GM18858 (cell line): ENCODE results near the gene ATP8B3.

Experiments
- ATAC-seq: cut with Tn5 transposase; IDR thresholded peaks from one replicate; pipeline ENCODE4 v1.9.1; 2021; ENCODE audit not compliant: unreplicated experiment

The ATP8B3 gene

DNA sequence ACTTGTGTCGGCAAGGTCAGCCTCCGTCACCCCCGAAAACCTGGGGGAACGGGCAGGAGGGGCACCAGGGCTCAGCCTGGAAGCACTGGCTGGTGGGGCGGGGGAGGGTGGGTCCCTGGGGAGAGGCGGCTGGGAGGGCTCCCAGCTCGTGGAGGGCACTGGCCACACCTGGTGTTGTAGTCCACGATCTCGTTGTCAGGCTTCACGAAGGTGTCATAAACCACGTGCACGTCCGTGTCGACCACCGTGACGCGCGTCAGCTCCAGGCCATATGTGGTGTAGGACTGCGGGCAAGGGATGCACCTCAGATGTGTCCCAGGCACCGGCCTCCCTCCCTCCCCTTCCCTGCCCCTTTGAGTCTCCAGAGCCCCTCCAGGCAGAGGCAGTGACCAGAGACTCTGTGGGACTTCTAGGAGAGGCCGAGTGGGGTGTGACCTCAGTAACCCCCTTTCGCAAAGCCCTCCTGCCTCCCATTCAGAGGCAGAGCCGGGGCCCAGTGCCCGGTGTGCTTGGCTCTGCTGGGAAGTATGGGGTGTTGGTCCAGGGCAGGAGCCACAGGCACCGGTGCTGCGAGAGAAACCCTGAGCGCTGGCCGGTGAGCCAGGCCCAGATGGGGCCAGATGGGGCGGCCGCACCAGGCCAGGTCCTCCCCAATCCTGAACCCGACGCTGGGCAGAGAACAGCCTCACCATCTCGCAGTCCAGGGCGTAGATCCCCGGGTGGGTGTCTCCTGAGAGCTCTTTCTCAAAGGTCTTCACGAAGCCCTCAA is 4.6 kb upstream of the ATP8B3 start:
- ATAC-seq = no peak

DNA sequence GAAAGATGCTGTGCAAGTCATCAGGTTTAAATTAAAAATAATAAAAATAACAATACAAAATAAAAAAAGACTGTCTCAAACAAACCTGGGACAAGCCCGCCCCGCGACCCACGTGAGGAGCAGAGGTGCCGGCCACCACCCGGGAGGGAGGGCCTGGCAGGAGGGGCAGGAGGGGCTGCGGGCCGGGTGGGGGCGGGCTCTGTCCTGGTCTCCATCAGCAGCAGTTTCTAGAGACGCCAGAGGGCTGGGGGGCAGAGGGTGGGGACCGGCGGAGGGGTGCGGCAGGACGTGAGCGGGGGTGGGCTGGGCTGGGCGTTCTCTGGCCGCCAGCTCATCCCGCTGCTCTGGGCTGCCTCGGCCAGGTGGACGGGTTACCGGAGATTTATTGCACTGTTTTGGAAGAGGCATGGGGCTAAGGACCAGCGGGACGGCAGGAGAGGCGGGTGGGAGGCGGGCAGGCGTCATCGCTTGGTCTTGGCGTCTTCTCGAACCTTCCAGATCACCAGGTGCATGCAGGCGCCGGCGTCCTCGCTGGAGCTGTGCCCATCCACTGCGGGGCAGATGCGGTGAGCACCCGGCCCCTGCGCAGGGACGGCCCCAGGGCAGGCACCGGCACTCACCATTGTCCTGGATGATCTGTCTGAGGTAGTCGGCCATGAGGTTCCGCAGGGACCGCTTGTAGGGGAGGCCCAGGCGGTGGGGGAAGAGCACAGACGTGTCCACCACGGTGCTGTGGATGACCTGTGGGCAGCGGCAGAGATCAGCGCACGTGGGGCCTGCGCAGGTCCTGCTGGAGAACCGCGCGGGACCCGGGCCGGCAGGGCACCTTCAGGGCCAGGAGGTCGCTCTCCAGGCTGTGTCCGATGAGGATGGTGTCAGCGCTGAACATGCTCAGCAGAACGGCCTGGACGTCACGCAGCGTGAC is 3.8 kb upstream of the ATP8B3 start:
- ATAC-seq = no peak

DNA sequence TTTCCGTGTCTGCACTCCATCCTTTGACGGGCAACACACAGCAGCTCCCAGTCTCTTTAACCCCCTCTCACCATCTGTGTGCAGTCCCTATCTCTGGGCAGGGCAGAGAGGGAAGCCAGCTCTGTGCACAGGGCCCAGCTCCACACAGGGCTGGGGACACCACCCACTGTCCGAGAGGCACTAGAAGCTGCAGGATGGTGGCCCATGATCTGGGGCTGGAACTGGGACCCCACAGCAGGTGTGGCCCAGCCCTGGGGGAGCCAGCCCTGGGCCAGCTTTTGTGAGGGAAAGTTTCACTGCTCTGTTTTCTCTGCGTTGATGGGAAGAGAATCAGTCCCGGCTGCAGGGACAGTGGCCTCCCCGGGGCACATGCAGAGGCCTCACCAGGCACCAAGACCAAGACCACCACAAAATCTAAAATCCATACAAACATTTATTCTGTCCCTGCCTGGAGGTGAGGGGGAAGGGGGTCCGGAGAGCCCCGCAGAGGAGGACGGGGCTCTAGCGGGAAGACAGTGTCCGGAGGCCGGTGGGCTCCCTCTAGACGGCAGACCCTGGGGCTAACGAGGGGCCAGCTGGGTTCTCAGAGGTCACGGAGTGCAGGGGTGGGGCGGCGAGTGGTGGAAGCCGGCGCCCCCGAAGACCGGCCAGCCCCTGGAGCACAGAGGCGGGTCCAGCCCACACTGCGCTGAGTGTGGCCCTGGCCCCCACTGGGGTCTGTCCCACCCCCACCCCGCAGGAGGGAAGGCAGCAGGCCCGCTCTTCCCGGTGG is 2.9 kb upstream of the ATP8B3 start:
- ATAC-seq = no peak

DNA sequence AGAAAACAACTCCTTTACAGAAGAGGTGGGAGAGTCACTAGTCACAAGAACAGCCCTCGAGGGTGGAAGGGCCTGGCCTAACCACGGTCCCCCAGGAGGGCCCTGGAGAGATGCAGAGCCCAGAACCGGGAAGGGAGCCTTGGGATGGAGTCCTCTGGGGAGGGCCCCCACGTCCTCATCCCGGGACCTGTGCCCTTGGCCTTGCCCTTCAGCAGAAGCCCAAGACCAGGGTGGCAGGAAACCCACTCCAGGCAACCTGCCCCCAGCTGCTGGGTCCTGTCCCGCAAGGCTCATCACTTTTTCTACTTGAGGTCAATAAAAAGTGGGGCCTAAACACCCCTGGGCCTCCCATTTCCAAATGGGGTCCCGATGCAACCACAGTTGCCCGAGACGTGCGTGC is 2.3 kb upstream of the ATP8B3 start:
- ATAC-seq = no peak

DNA sequence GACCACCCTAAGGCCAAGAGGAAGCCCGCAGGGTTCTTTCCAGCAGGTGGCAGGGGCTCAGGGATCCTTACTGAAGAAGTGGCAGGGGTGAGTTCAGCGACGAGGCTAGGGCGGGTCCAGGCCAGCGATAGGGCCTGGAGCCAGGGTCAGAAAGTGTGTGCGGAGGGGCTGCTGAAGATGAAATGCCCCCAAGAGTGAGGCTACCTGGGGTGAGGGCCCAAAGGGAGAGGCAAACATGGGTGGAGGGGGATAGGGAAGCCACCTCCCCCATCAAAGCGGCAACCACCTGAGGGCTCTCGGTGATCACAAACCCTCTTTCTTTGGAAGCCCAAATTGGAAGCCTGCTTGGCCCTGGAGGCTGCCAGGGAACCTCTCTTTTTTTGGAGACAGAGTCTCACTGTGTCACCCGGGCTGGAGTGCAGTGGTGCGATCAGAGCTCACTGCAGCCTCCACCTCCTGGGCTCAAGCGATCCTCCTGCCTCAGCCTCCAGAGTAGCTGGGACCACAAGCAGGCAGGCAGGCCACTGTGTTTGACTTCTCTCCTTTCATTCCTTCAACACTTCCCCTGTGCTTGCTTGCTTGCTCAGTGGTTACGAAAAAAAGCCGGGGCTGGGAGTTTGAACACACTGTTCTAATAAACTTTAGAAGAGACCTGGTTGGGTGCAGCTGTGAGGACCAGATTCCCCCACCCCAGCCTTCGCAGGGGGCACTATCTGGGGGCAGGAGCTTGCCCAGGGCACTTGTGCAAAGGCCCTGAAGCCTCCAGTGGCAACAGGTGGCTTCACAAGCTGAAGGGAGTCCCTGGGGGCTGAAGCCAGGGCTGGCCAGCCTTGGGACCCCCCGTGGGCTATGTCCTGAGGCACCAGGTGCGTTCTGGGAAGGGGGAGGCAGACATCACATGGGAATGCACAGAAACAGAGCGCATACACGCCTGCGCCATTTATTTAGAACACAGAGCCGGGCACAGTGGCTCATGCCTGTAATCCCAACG is 1.4 kb upstream of the ATP8B3 start:
- ATAC-seq = no peak

DNA sequence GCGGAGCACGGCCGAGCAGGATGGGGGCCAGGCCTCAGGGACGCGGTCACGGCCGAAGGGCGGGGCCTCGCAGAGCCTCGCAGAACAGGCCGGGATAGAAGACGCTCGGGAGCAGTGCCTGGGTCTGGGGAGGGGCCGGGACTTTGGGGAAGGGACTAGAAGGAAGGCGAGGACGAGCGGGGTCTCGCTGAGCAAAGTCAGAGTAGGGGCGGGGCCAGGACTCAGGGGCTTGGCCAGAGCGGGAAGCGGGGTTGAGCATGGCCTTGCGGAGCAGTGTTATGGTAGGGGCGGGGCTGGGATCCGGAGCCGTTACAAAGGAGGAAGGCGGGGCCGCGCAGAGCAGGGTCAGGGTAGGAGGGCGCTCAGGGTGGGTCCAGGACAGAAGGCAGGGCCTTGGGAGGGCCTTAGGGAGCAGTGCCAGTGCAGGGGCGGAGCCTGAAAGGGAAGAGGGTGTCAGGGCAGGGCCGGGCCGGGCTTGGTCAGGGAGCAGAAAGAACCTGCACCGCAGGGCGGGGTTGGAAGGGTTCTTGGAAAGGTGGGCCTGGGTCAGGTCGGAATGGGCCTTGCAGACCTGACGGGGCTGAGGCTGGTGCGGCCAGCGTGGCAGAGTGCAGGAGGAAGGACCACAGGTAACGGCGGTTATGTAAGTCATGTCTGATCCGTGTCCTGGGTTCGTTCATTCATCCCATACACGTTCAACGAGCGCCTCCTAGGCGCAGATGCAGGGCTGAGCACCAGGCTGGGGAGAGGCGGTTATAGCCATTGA is 533 bp upstream of the ATP8B3 start:
- peak; percentile 61 for ATAC-seq

DNA sequence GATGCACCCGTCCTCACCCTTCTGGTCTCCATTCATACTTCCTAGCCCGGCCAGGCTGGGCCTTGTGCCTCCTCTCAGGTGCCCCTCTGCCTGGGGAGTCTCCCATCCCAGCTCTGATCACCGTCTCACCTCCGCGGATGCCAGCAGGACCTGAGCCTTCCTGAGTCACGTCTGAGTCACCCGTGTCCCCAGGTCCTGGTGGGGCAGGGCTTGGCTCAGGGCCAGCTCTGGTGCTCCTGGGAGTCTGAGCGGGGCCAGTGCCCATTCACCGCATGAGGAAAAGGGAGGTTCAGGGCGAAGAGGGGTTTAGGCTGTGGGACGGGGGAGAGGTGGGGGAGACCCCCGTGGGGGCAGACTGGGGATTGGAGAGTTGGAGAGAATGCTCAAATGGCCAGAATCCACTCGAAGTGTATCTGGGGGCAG is 593 bp downstream of the ATP8B3 start:
- no peak for ATAC-seq

DNA sequence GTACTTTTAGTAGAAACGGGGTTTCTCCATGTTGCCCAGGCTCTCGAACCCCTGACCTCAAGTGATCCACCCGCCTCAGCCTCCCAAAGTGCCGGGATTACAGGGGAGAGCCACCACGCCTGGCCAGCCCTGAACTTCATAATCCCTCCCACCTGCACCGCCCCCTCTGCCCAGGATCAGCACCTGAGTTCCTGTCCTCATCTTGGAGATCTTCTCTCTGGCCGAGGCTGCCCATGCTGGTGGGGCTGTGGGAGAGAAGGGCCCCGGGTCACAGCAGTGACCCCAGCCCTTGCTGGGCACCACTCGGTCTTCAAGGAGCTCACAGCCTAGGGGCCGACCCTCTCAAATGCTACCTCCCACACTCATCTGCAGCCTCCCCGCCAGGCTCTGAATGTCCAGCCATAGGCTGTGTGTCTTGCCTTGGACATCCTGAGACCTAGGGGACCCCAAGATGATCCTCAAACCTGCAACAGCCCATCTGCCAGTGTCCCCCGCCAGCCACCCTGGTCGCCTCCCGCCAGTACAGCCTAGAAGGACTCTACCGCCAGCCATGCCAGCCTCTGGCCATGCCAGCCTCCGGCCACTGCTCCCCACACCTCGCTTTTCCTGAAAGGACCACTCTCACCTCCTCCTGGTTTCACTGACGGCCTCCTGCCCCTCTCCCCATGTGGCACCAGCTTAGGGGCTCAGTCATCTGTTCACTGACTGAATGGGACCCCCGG is 1.5 kb downstream of the ATP8B3 start:
- ATAC-seq = no peak

DNA sequence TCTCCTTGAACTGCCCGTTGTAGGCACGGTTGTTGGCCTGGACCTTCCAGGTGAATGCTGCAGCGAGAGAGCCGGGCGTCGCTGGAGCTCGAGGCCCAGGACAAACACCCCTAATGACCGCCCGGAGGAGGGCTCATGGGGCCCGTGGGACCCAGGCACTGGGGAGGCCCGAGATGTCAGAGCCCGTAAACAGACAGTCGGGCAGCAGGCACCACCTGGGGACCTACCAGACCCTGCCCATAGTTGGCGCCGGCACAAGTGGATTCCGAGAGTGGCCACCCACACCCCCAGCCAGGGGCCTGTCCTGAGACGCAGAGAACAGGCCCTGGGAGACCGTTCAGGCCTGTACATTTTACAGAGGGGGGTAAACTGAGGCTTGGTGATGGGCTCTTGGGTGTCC is 2.4 kb downstream of the ATP8B3 start:
- no peak for ATAC-seq

DNA sequence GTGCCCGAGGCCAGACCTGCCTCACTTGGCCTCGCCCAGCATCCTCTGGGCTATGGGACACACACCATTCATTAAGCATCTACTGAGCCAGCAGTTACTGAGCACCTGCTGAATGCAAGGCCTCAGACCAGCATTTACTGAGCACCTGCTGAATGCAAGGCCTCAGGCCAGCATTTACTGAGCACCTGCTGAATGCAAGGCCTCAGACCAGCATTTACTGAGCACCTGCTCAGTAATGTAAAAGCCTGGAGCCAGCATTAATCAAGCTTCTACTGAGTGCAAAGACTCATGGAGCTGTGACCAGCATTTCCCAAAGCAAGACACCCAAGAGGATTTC is 3.7 kb downstream of the ATP8B3 start:
- ATAC-seq = no peak

DNA sequence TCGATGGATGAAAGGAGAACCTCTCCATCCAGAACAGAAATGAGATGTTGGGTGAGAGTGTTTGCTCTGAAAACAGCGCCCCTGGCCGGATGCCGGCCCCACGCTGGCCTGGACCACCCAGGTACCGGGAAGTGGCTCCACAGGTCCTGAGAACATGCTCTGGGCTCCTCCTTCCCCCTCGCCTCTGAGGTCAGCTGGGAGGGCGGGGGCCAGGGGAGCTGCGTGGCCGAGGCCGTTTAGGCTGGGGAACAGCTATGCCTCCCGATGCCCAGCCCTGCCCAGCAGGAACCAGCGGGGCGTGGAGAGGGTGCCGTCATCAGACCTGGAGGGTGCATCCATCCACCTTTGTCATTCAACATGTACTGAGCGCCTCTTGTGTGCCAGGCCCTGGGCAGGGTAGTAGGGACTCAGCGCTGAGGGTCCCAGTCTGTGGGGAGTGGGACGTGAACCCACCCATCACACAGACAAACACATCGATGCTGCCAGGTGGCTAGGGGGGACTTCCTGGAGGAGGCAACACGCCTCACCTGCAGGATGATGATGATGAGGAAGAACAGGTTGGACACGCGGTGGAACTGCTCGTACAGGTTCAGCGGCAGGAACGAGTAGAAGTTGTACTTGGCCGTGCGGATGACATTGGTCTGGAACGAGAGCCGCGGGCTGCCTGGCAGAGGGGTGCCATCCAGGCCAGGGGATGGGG is 4.2 kb downstream of the ATP8B3 start:
- no peak for ATAC-seq

DNA sequence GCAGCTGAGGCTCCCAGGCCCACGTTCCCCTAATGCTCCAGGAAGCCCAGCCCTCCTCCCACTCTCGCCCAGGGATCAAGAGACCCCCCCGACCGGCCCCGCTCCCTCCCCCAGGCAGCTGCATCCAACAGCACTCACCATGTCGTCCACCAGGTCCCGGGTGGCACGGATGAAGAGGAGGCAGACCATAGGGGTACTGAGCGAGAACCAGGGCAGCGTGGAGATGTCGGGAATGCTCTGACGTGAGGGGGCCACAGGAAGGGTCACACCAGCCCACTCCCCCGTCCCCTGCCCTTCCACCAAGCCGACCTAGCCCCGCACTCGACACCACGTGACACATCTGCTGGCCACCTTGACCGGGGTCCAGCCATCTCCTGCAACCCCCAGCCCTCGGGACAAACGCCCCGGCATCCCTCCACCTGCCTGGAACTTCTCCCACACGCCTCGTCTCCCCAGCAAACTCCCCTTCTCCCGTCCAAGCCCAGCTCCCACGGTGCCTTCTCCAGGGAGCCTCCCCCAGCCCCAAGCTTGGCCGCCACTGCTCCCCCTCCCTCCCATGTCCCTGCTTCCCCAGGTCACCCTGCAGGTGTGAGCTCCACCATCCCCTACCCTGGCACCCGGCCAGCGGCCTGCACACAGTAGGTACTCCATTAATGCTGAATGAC is 4.9 kb downstream of the ATP8B3 start:
- ATAC-seq = no peak

DNA sequence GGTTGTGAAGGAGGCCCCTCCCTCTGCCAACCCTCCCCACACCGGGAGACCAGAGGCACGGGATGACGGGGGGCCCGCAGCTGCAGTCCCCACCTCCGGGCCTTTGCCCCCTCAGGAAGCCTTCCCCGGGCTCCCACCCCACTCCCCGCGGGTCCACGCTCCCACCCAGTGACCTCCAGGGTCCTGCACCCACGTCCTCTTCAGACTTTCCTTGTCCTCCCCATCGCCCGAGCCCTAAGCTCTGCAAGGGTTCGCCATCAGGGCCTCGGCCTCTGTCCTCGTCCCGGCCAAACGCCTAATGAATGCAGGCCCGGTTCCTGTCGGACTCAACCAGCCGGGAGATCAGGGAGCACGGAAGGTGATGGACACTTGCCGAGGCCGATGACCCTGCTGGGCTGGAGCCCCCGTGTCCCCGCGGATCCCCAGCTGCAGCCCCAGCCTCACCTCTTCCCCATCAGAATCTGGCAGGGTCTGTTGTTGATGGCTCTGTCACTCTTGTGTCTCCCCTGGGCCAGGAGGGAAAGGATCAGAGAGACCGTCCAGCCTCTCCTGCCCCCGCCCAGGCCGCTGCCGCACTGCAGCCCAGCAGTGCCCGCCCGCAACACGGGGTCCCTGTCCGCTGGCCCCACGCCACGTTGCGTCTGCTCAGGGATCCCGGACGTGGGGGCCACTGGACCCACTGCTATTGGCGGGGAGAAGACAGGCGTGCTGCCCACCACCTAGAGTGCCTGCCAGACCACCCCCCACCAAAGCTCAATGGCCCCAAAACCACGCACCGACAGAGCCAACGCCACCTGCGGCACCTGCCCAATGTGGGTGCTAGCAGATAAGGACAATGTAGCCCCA is 5.7 kb downstream of the ATP8B3 start:
- no peak for ATAC-seq

DNA sequence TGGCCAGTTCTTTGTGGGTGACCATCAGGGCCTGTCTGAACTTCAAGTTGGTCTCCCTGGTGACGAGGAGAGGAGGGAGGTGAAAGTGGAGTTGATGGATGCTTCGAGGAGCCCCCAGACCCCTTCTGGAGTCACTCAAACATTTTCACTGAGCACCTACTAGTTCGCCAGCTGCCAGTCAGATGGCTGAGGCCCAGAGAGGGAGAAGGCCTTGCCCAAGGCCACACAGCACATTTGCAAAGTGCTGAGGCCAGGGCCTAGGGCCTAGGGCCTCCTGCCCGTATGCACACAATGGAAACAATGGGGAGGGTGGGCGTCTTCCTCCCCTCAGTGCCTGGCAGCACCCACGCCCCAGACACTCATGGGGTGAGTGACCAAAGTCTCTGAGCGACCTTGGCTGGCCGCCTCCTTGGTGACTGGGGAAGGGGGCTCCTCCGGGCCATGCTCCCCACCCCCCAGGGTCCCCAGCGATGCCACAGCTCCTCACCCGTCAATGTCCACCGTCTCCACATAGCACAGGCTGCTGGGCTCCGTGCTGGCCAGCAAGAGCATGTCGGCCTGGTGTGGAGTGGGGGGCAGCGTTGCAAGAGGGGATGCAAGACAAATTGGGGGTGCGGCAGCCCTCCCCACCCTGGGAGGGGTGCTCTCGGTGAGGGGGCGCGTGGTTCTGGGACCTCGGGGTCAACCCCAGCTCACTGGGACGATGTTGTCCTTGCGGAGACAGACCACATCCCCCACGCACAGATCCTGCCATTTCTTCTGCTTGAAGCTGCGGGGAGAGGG is 6.5 kb downstream of the ATP8B3 start:
- ATAC-seq = no peak

DNA sequence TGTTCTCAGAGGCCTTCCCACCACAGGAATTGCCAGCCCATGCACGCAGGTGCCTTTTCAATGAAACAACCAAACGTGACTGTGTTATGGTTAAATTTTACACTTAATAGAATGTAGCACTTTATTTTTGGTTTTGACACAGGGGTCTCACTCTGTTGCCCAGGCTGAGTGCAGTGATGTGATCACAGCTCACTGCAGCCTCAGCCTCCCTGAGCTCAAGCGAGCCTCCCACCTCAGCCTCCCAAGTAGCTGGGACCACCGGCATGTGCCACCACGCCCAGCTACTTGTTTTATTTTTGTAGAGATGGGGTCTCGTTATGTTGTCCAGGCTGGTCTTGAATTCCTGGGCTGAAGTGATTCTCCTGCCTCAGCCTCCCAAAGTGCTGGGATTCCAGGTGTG is 7.2 kb downstream of the ATP8B3 start:
- ATAC-seq = no peak

DNA sequence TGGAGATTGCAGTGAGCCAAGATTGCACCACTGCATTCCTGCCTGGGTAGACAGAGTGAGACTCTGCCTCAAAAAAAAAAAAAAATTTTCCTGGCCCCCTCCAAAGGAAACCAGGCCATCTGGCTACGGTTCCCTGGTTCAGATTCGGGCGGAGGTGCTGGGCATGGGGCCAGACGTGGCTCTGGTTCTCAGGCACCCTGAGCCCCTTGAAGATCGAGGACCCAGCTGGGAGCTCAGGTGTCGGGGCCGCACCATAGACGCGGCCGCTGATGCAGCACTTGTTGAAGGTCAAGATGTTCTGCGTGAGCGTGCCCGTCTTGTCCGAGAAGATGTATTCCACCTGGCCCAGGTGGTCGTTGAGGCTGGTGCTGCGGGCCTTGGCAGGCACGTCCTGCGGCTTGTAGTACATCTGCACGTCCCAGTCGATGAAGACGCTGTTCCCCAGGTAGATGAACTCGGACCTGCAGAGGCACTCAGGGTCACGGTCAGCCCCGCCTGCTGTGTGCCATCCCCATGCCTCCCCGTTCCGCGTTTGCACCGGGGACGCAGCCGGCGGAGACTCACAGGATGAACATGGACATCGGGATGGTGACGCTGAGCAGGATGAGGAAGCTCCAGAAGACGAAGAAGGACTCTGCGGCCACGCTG is 12.3 kb downstream of the ATP8B3 start:
- no peak for ATAC-seq
